HEK293T (cell line): Measurements from ENCODE around the gene MTA3.

ENCODE experiments used
- BHLHE40 ChIP-seq: fragments of 450-650 bp; IDR thresholded peaks from 2 replicates; pipeline ENCODE4 v1.6.1; 2016; ENCODE audit warnings: mild to moderate bottlenecking, moderate library complexity, borderline replicate concordance
- CTBP1 ChIP-seq: fragments of 450-650 bp; IDR thresholded peaks from 2 replicates; pipeline ENCODE4 v1.6.1; 2016; ENCODE audit warnings: borderline replicate concordance
- FOXA1 ChIP-seq: fragments of 450-650 bp; IDR thresholded peaks from 2 replicates; pipeline ENCODE4 v1.6.1; 2016; ENCODE audit warnings: mild to moderate bottlenecking
- FOXM1 ChIP-seq: fragments of 450-650 bp; IDR thresholded peaks from 2 replicates; pipeline ENCODE4 v1.6.1; 2017; ENCODE audit warnings: mild to moderate bottlenecking, borderline replicate concordance
- HDGF ChIP-seq: fragments of 450-650 bp; IDR thresholded peaks from 2 replicates; pipeline ENCODE4 v1.6.1; 2017; ENCODE audit warnings: antibody characterized with exemption, borderline replicate concordance
- LEF1 ChIP-seq: fragments of 450-650 bp; IDR thresholded peaks from 2 replicates; pipeline ENCODE4 v1.6.1; 2017; ENCODE audit warnings: mild to moderate bottlenecking, borderline replicate concordance
- PKNOX1 ChIP-seq: fragments of 450-650 bp; IDR thresholded peaks from 2 replicates; pipeline ENCODE4 v1.6.1; 2016
- SP1 ChIP-seq: fragments of 450-650 bp; IDR thresholded peaks from 2 replicates; pipeline ENCODE4 v1.6.1; 2017

DNA sequence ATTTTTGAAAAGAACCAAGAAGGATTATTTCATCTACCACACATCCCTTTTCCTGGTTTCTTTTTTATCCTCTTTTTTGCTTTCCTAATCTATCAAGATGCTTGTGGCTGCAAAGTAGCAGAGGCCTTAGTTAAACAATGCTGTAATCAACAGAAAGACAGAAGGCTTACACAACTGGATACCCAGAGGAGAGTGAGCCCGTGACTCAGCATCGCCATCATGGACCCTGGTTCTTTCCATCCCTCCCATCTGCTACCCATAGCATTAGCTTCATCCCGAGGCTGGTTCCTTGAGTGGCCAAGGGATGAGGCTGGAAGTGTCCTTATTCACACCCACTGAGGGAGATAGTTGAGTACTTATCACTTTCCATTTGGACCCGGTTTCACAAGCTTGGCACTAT lies 231.4 kb downstream of the MTA3 start:
- TF ChIP-seq LEF1: no peak
- TF ChIP-seq SP1: no peak
- no peak for TF ChIP-seq PKNOX1
- no peak for TF ChIP-seq FOXM1
- TF ChIP-seq CTBP1: no peak
- no peak for TF ChIP-seq FOXA1
- no peak for TF ChIP-seq HDGF
- no peak for TF ChIP-seq BHLHE40
